Subcutaneous abdominal adipose tissue (tissue), 5 donors: Measurements from ENCODE around the gene CA5A.

ENCODE experiments used
- H3K27ac ChIP-seq: one replicate; pipeline ENCODE4 v1.7.0; 2013; ENCODE audit warnings: low read depth, mild to moderate bottlenecking, inconsistent platforms, low read length, moderate library complexity
- H3K27me3 ChIP-seq, 5 donors: one replicate each; pipeline ENCODE4 v1.7.0; 2013; ENCODE audit warnings: low read length in 5 of 5, inconsistent platforms in 1 of 5; ENCODE audit not compliant: control insufficient read depth in 5 of 5, insufficient read depth in 4 of 5
- H3K36me3 ChIP-seq, 5 donors: one replicate each; pipeline ENCODE4 v1.7.0; 2013; ENCODE audit warnings: low read length in 5 of 5; ENCODE audit not compliant: control insufficient read depth in 5 of 5, insufficient read depth in 5 of 5
- H3K4me1 ChIP-seq, 5 donors: one replicate each; pipeline ENCODE4 v1.7.0; 2013; ENCODE audit warnings: low read length in 5 of 5, mild to moderate bottlenecking in 3 of 5, moderate library complexity in 1 of 5; ENCODE audit not compliant: control insufficient read depth in 5 of 5, insufficient read depth in 5 of 5
- H3K4me3 ChIP-seq, 5 donors: one replicate each; pipeline ENCODE4 v1.7.0; 2013; ENCODE audit warnings: low read length in 5 of 5, low read depth in 1 of 5
- H3K9ac ChIP-seq, 5 donors: one replicate each; pipeline ENCODE4 v1.7.0; 2013; ENCODE audit warnings: low read length in 5 of 5, mild to moderate bottlenecking in 4 of 5, moderate library complexity in 3 of 5
- H3K9me3 ChIP-seq, 5 donors: one replicate each; pipeline ENCODE4 v1.7.0; 2013; ENCODE audit warnings: low read length in 5 of 5; ENCODE audit not compliant: control insufficient read depth in 5 of 5
- donor health status: healthy.
- donor health status: healthy.
- donor health status: healthy.
- donor health status: healthy.
- donor health status: healthy.

CA5A gene

DNA sequence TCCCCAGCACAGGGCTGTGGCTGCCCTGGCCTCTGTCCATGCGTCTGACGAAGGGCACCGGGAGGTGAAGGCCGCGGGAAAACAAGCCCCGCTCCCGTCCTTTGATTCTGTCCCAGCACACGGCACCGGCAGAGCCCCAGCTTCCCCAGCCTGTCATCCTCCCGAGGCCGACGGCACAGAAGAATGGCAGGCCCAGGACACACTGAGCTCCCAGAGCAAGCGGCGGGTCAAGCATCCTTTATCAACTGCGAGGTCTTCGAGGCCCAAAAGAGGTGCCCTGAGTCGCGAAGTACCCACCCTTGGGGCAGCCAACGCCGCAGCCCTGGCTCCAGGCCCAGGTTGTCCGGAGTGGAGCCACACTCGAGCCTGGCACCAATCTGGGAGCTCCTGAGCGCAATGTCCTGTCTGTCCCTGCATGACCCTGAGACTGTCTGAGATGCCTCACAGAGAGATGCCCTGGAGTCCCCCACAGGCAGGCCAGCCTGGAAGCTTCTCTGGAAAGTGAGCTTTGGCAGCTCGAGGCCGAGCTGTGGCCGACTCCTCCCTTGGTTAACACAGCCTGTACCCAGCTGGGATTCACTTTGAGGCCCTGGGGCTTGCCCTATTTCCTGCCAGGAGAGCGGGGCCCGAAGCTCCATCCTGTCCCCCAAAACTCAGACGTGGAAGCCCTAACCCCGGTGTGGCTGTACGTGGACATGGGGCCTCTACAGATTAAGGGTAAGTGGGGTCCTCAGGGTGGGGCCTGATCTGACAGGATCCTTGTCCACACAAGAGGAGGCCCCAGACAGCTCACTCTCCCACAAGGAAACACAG lies 90.3 kb downstream of the CA5A start:
- H3K27ac ChIP-seq = no peak overlapping the region
- H3K9ac ChIP-seq = no peak overlapping the region
- peaks cover 0 to 2% (median 0%) of the 10 kb centered on the region in 5 donors for H3K27me3 ChIP-seq
- H3K4me3 ChIP-seq = no peak overlapping the region
- peaks cover 4 to 52% (median 43%) of the 10 kb centered on the region in 5 donors for H3K4me1 ChIP-seq
- no peaks in the 10 kb centered on the region for H3K9me3 ChIP-seq
- no peaks in the 10 kb centered on the region for H3K36me3 ChIP-seq

DNA sequence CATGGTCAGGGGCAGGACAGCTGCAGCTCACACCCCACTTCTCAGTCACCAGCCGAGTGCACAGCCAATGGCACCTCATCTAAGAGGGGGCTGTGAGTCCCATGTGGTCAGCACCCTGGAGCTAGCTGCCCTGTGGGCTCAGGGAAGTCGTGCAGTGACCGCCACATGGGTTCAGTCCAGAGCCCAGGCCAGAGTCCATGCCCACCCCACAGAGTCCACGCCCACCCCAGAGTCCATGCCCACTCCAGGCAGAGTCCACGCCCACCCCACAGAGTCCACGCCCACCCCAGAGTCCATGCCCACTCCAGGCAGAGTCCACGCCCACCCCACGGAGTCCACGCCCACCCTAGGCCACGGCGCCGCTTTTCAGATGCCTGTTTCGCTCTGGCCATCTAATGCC lies 91.1 kb downstream of the CA5A start:
- Histone ChIP-seq H3K36me3 (no peaks in the 10 kb centered on the region), H3K4me1 (peaks cover 4 to 49% (median 42%) of the 10 kb centered on the region in 5 donors), H3K27me3 (no peaks in the 10 kb centered on the region), H3K9ac (no peak overlapping the region), H3K9me3 (no peaks in the 10 kb centered on the region), H3K4me3 (no peak overlapping the region), H3K27ac (no peak overlapping the region)

DNA sequence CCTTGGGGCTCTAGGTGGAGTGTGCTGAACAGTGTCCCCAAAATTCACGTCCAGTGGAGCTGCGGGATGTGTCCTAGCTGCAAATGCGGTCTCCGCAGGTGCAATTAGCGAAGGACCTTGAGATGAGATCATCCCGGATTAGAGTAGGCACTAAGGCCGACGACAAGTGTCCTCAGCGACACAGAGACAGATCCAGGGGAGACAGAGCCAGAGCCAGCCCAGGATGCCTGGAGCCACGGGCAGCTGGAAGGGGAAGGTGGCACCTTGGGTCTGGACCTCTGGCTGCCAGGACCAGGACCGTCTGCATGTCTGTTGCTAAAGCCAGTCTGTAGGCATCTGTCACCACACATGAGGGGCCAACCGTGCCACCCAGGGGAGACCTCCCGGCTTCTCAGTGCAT lies 91.5 kb downstream of the CA5A start:
- Histone ChIP-seq H3K9me3 (no peaks in the 10 kb centered on the region), H3K9ac (no peak overlapping the region), H3K4me1 (peaks cover 4 to 48% (median 38%) of the 10 kb centered on the region in 5 donors), H3K36me3 (no peaks in the 10 kb centered on the region), H3K27me3 (no peaks in the 10 kb centered on the region), H3K27ac (no peak overlapping the region), H3K4me3 (no peak overlapping the region)

DNA sequence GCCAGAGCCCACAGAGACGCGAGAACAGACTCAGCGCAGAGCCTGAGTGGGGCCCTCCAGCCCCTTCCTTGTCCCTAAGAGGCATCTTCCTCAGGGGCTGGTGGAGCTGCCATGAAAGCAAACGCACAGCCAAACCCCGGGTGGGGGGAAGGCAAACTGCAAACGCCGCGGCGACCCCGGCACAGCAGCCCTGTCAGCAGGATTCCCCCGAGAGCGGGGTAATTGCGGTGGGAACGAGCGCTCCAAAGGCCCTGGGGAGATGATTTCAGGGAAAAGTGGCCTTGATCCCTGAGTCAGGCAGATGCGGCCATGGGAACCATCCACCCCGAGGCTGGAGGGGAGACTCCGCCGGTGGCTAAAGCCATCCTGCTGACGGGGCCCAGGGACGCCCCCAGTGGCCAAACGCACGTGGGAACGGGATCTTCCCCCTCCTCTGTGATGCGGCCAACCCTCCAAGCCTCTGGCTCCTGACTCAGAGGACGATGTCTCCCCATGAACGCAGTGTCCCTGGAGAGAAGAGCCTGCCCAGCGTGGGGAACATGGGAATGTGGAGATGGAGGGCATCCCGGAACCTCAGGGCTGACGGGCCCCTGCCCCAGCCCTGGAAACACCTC lies 92.1 kb downstream of the CA5A start:
- Histone ChIP-seq H3K9me3 (no peaks in the 10 kb centered on the region), H3K9ac (no peak overlapping the region), H3K36me3 (no peaks in the 10 kb centered on the region), H3K4me1 (peaks cover 5 to 48% (median 37%) of the 10 kb centered on the region in 5 donors), H3K27me3 (no peaks in the 10 kb centered on the region), H3K4me3 (no peak overlapping the region), H3K27ac (no peak overlapping the region)

DNA sequence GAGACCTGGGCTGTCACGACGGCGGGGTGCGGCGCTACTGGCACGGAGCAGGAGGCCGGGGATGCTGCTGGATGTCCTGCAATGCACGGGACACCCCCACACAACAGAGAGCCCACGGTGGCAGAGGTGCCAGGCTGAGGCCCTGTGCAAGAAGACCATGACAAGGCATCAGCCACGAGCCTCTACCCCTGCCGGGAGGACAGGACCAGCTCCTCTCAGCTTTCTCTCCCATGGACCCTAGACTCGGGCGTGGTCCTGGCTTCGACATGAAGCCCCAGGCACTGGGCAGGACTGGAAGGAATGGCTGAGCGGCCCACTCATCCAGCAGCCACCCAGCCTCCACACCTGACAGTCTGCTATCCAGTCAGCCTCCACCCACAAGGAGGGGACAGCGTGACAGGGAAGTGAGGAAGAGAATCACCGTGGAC lies 92.6 kb downstream of the CA5A start:
- no peaks in the 10 kb centered on the region for H3K27me3 ChIP-seq
- no peaks in the 10 kb centered on the region for H3K9me3 ChIP-seq
- no peaks in the 10 kb centered on the region for H3K36me3 ChIP-seq
- H3K27ac ChIP-seq = no peak overlapping the region
- H3K9ac ChIP-seq = no peak overlapping the region
- H3K4me3 ChIP-seq = no peak overlapping the region
- peaks cover 6 to 47% (median 36%) of the 10 kb centered on the region in 5 donors for H3K4me1 ChIP-seq

DNA sequence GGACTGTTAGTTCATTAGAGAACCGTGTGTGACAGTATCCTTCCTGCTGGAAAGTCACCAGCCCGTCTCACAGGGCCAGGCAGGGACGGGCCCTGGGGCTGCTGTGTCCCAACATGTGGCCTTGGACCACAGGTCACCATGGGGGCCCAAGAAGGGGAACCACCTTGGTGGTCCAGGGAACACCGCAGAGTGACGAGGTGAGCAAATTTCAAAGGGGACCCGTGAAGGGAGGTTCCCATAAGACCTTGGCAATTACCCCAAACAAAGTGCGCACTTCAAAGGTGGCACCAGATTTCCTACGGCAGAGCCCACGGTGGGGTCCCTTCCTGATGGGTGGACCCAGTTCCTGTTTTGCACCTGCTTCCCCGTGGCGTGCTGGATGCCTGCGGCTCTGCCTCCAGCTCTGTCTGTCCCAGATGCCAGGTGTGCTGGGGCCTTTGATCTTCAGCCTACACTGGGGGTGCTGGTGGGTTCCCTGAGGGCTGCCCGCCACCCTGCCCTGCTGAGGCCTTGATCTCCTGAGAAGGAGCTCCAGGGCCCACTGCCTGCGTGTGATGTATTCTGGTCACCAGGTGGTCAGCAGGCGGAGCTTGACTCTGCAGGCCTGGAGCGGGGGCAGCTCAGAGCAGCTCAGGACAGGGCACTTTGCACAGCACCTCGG lies 94.0 kb downstream of the CA5A start:
- no peak overlapping the region for H3K9ac ChIP-seq
- no peaks in the 10 kb centered on the region for H3K36me3 ChIP-seq
- H3K4me1 ChIP-seq = peaks cover 4 to 33% (median 22%) of the 10 kb centered on the region in 5 donors
- H3K4me3 ChIP-seq = no peak overlapping the region
- no peaks in the 10 kb centered on the region for H3K9me3 ChIP-seq
- H3K27me3 ChIP-seq = no peaks in the 10 kb centered on the region
- H3K27ac ChIP-seq = no peak overlapping the region

DNA sequence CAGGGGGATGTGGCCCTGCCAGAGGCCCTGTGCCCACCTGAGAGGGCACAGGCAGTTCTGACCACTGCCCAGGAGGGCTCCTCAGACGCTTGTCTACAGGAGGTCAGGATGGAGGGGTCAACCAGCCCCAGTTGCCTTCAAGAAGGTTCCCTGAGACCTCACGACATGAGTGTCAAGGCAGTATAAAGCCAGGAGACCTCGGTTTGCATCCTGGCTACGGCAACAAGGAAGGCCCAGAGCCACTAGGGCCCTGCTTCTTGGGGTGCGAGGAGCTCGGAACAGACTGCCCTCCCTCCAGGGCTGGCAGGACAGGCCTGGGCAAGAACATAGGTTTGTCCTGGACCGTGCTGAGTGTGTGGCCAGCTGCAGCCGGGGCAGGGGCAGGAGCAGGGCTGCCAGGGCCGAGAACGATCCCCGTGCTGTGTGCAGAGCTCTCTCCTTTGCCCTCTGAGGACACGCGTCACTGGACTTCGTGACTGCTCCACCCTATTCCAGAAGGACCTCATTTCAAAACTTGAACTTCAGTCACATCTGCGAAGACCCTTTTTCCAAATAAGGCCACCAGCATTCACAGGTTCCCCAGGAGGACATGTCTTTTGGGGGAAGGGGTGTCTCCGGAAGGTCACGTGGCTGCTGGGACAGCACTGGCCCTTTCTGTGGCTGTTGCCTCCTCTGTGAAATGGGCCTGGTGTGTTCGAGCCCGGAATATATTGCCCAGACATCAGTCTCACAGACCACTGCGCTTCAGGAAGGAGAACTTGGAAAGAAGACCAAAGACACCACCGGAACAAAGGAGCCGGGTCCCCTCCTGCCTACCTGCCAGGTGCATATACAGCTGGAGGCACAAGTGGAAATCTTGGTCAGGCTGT lies 94.8 kb downstream of the CA5A start:
- H3K27ac ChIP-seq = no peak overlapping the region
- H3K36me3 ChIP-seq = no peaks in the 10 kb centered on the region
- H3K27me3 ChIP-seq = no peaks in the 10 kb centered on the region
- H3K4me3 ChIP-seq = no peak overlapping the region
- peaks cover 4 to 25% (median 17%) of the 10 kb centered on the region in 5 donors for H3K4me1 ChIP-seq
- no peak overlapping the region for H3K9ac ChIP-seq
- no peaks in the 10 kb centered on the region for H3K9me3 ChIP-seq

DNA sequence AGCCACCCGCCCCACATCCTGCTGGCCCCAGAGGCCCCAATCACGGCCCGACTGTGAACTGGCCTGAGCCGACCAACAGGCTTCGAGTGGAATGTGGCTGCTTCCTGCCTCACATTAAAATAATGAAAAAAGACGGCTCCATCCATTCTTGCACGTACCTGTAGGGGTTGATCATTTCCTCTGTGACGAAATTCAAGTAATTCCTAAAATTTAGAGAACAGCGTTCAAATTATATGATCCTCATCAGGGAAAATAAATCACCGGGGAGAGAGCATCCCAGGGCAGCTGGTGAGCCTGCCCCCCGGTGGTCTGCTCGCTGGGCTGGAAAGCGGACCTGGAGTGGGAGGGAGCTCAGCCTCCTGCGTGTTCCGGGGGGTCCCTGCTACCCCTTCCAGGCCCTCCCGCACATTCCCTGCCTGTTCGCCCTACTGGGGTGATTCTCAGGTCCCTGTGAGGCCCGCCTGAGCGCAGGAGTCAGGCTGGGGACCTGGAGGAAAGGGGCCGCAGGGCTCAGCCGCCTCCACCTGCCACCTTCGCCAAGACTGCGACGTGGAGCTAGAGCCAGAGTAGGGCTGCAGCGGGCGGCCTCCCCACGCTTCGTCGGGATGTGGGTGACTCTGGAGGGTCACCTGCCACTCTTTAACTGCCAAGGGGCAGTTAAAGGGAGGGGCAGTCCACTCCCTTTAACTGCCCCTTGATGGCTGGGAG lies 95.9 kb downstream of the CA5A start:
- no peaks in the 10 kb centered on the region for H3K27me3 ChIP-seq
- H3K4me1 ChIP-seq = peaks cover 2 to 19% (median 12%) of the 10 kb centered on the region in 5 donors
- H3K9ac ChIP-seq = no peak overlapping the region
- no peaks in the 10 kb centered on the region for H3K9me3 ChIP-seq
- no peak overlapping the region for H3K4me3 ChIP-seq
- no peak overlapping the region for H3K27ac ChIP-seq
- no peaks in the 10 kb centered on the region for H3K36me3 ChIP-seq

DNA sequence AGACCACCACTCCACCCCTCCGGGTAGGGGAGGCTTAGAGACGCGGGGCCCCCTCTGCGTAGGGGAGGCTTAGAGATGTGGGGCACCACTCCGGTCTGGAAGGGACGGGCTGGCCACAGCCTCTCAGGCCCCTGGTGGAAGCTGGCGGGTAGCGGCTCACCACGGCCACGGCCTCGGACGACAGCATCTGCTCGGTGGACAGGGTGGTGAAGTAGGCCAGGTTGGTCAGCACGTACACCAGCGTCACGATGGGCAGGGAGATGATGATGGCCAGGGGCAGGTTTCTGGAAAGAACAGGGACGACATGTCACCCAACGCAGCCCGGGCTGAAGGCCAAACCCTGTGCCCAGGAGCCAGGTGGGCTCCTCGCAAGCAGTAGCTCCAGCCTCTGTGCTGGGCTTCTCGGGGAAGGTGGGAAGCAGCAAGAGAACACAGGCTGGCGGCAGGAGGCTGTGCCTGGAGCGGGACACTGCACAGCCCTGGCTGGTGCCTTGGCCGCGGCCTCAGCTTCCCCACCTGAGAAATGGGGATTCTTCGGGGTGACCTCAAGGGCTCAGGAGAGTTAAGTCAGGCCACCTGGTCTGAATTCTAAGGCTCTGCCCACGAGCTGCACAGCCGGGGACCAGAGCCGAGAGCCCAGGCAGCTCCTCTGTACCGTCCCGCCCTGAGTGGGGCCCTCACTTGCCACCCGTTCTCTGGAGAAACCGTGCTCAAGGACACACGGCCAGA lies 96.6 kb downstream of the CA5A start:
- Histone ChIP-seq H3K4me3 (no peak overlapping the region), H3K9ac (peak overlapping the region in 1 of 5 donors; percentile 38), H3K4me1 (peaks cover 2 to 17% (median 12%) of the 10 kb centered on the region in 5 donors), H3K27me3 (no peaks in the 10 kb centered on the region), H3K27ac (no peak overlapping the region), H3K9me3 (no peaks in the 10 kb centered on the region), H3K36me3 (no peaks in the 10 kb centered on the region)
